ENCODE data around the gene HEYL. TPM values are rescaled to one million over a fixed set of nuclear protein-coding genes. Genes with fewer than 3 reads are reported as not detected.

HEYL gene
- total and polyA plus RNA-seq, 2 of the 8 experiments (the other 6 are each of a cell fraction or from before 2014, with no cell fraction given) = 1.8 to 3.1 TPM

DNA sequence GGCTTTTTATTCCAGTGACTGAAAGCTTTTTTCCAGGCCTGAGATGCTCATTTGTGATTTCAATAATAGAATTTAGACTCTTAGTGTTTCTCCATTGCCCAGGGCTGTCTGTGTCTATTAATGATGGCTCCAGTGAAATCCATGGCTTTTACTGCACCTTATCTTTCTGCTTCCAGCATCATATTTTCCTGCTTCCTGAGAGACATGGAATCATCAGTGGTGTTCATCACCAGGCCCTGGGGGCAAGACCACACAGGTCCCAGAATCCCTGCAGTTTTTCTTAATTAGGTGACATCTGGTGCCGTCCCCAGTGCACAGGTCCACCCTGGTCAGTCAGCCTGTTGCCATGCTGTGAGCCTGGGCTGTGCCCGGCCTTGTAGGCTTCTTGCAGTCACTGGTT is 16.9 kb upstream of the HEYL start:
- no peaks in the 10 kb centered on the region for H3K4me1 ChIP-seq (replicated peaks in 1 of 4; ENCODE audit: control insufficient read depth in 3 of 4, insufficient read depth in 4 of 4, low read length in 3 of 4)
- ChIA-PET CTCF (ENCODE audit: partially characterized antibody) (interaction anchor here (1.3 to 17.8 kb wide), 10 partner anchors 8 to 597 kb away, joined by 3 to 469 read pairs (median 47); partner anchors contain the start of genes HEYL and NT5C1A), POLR2A (ENCODE audit: partially characterized antibody) (no interaction called here)
- no peaks in the 10 kb centered on the region for H3K79me1 ChIP-seq (ENCODE audit: low read depth, low read length)
- H2BK20ac ChIP-seq (ENCODE audit: low read length) = no peak overlapping the region
- no peak overlapping the region for H2AFZ ChIP-seq (ENCODE audit: low read length)
- no peak overlapping the region for H4K8ac ChIP-seq (ENCODE audit: extremely low read depth, insufficient read depth, low read length)
- no peak overlapping the region for H4K91ac ChIP-seq (replicated peaks; ENCODE audit: insufficient read length, low read length)
- H3K4ac ChIP-seq (replicated peaks; ENCODE audit: insufficient read length, low read depth, low read length) = no peak overlapping the region
- no peak overlapping the region for H3K27ac ChIP-seq (ENCODE audit: low read depth, low read length)
- H4K20me1 ChIP-seq (replicated peaks in 1 of 2; ENCODE audit: control insufficient read depth in 1 of 2, insufficient read depth in 2 of 2, low read length in 2 of 2) = peaks cover 0 to 2% of the 10 kb centered on the region in 2 experiments
- no peak overlapping the region for H3K4me3 ChIP-seq (ENCODE audit: extremely low read depth in 1 of 4, insufficient read depth in 2 of 4, low read depth in 3 of 4, low read length in 4 of 4)
- no peak for DNase-seq (ENCODE audit: low read depth in 1 of 2, low spot score in 2 of 2)
- no peak overlapping the region for H3K4me2 ChIP-seq (ENCODE audit: insufficient read depth in 1 of 2, low read depth in 2 of 2, low read length in 2 of 2)
- H2BK15ac ChIP-seq (ENCODE audit: low read length) = no peak overlapping the region
- peaks cover 0 to 28% (median 13%) of the 10 kb centered on the region in 4 experiments; a peak in 3 of 7 replicates for H3K27me3 ChIP-seq (replicated peaks in 1 of 4; ENCODE audit: control insufficient read depth in 3 of 4, extremely low read depth in 1 of 4, insufficient read depth in 3 of 4, low read length in 3 of 4)
- H3K18ac ChIP-seq (ENCODE audit: extremely low read depth, low read length) = no peak overlapping the region
- no peak for FAIRE-seq
- H3K14ac ChIP-seq (ENCODE audit: insufficient read length) = no peak overlapping the region
- H3K9me3 ChIP-seq (ENCODE audit: insufficient read depth in 2 of 2, low read depth in 1 of 2, low read length in 1 of 2) = no peaks in the 10 kb centered on the region
- 100% methylated on average over 2 of the region's 2 CpGs; no CpG with 5 or more reads in 1 of the 2 experiments for WGBS, 2 experiments (ENCODE audit: extremely low coverage in 1 of 2, insufficient coverage in 1 of 2, insufficient read length in 1 of 2, insufficient replicate concordance in 2 of 2, low coverage in 1 of 2, low lambda C conversion rate in 2 of 2, missing lambda C conversion rate in 1 of 2)
- no peaks in the 10 kb centered on the region for H3K23me2 ChIP-seq (ENCODE audit: low read depth, low read length)
- no peak overlapping the region for H2BK5ac ChIP-seq (ENCODE audit: low read depth, low read length)
- H2BK120ac ChIP-seq (replicated peaks; ENCODE audit: low read depth, low read length) = no peak overlapping the region
- H3K36me3 ChIP-seq (ENCODE audit: control insufficient read depth in 2 of 4, insufficient read depth in 4 of 4, low read length in 3 of 4) = no peaks in the 10 kb centered on the region
- H3K79me2 ChIP-seq (ENCODE audit: control insufficient read depth in 1 of 2, insufficient read depth in 2 of 2, low read length in 2 of 2) = no peaks in the 10 kb centered on the region
- H2AK5ac ChIP-seq (ENCODE audit: low read depth, low read length) = no peak overlapping the region
- H3K23ac ChIP-seq (ENCODE audit: insufficient read length) = no peak overlapping the region
- H2BK12ac ChIP-seq (ENCODE audit: low read depth, low read length) = no peak overlapping the region
- no peak overlapping the region for H3K9ac ChIP-seq (replicated peaks in 1 of 4; ENCODE audit: extremely low read depth in 1 of 4, low read depth in 3 of 4, low read length in 3 of 4)
- H4K5ac ChIP-seq (ENCODE audit: insufficient read length, low read depth, low read length) = no peak overlapping the region
- no peak overlapping the region for H3K56ac ChIP-seq (replicated peaks; ENCODE audit: insufficient read length, low read depth, low read length)
- no peak for TF ChIP-seq TEAD4 (IDR thresholded peaks at IDR 0.05; ENCODE audit: low read depth, low read length)
- TF ChIP-seq NRF1 (IDR thresholded peaks at IDR 0.05; ENCODE audit: low read depth, low read length) = no peak
- no peak for TF ChIP-seq SP1 (IDR thresholded peaks at IDR 0.05; ENCODE audit: low read depth, low read length)
- TF ChIP-seq, protein P1, sequence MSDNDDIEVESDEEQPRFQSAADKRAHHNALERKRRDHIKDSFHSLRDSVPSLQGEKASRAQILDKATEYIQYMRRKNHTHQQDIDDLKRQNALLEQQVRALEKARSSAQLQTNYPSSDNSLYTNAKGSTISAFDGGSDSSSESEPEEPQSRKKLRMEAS (IDR thresholded peaks at IDR 0.05) = no peak
- TF ChIP-seq TAF7 (optimal IDR thresholded peaks at IDR 0.05; ENCODE audit: borderline replicate concordance, low read depth, low read length) = no peak
